ENCODE measurements around the gene ADARB2. TPM values are rescaled to one million over a fixed set of nuclear protein-coding genes. Genes with fewer than 3 reads are reported as not detected.

Gene ADARB2
- total RNA-seq, 1 donor from 2014 or later, result 1.8 TPM

DNA sequence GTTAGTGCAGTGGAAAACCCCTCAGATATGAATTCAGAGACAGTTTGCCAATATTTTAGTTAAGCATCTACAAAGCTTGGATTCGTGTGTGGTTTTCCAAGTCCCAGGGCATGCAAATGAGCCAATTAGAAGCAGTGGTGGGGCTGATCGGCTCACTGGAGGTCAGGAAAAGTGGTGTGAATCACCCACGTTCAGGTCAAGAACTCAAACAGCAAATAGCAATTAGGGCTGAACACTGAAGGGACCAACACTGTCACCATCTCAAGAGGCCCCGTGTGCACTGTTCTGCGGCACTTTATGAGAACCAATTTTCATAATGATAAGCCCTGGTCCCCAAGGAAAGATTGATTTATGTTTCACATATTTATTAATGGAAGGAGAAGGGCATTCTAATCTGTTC is 68.9 kb downstream of the ADARB2 start:
- peaks cover 18% of the 10 kb centered on the region for H3K4me1 Mint-ChIP-seq
- H3K4me3 Mint-ChIP-seq, result no peak overlapping the region
- H3K36me3 Mint-ChIP-seq (ENCODE audit: low read depth), result no peaks in the 10 kb centered on the region
- TF ChIP-seq, protein P1, sequence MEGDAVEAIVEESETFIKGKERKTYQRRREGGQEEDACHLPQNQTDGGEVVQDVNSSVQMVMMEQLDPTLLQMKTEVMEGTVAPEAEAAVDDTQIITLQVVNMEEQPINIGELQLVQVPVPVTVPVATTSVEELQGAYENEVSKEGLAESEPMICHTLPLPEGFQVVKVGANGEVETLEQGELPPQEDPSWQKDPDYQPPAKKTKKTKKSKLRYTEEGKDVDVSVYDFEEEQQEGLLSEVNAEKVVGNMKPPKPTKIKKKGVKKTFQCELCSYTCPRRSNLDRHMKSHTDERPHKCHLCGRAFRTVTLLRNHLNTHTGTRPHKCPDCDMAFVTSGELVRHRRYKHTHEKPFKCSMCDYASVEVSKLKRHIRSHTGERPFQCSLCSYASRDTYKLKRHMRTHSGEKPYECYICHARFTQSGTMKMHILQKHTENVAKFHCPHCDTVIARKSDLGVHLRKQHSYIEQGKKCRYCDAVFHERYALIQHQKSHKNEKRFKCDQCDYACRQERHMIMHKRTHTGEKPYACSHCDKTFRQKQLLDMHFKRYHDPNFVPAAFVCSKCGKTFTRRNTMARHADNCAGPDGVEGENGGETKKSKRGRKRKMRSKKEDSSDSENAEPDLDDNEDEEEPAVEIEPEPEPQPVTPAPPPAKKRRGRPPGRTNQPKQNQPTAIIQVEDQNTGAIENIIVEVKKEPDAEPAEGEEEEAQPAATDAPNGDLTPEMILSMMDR (conservative IDR thresholded peaks at IDR 0.05), result no peak
- H3K27me3 Mint-ChIP-seq (ENCODE audit: low read depth), result no peaks in the 10 kb centered on the region
- DNase-seq (ENCODE audit: low read depth, low spot score), result no peak
- H3K27ac Mint-ChIP-seq (ENCODE audit: unreplicated experiment), result no peak overlapping the region
- H3K9me3 Mint-ChIP-seq, result no peaks in the 10 kb centered on the region

DNA sequence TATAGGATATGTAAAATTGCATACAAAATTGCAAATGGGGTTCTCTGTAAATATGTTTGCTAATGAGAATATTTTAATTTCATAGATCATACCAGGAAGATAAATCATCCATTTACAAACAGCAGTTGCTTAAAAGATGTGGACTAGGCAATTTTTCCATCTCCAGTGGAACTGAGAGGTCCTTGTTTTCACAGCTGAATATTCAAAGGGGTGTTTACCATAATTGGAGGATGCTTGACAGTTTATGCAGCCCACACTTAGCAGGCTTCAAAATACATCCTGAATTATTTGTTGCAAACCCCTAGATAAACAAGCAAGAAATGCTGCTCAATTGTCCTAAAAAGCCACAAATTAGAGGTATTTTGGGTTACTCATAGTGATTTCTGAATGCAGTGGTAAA is 69.9 kb downstream of the ADARB2 start:
- H3K27ac Mint-ChIP-seq (ENCODE audit: unreplicated experiment), result no peak overlapping the region
- no peaks in the 10 kb centered on the region for H3K27me3 Mint-ChIP-seq (ENCODE audit: low read depth)
- peaks cover 22% of the 10 kb centered on the region for H3K4me1 Mint-ChIP-seq
- H3K36me3 Mint-ChIP-seq (ENCODE audit: low read depth), result no peaks in the 10 kb centered on the region
- H3K9me3 Mint-ChIP-seq, result no peaks in the 10 kb centered on the region
- DNase-seq (ENCODE audit: low read depth, low spot score), result no peak
- TF ChIP-seq, protein P1 (conservative IDR thresholded peaks at IDR 0.05), result no peak
- H3K4me3 Mint-ChIP-seq, result no peak overlapping the region

DNA sequence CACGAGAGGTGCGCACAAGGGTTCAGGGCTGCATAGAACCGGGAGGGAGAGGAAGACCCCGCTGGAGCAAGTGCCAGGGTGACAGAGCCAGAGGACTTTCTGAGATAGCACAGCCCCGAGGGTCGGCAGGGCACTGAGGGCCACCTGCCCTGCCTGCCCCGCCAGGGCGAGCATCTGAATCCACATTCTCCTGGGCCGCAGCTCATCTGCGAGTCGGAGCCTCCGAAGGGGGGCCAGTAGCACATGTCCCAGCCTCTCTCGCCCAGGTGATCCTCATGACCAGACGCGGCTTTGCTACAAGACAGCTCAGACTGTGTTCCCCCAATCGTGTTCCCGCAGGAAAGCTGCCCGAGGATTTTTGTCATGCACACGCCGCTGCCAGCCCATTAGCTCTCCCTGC is 71.2 kb downstream of the ADARB2 start:
- Mint-ChIP-seq H3K27me3 (ENCODE audit: low read depth) (no peaks in the 10 kb centered on the region), H3K9me3 (no peaks in the 10 kb centered on the region), H3K27ac (ENCODE audit: unreplicated experiment) (no peak overlapping the region), H3K4me3 (no peak overlapping the region), H3K36me3 (ENCODE audit: low read depth) (no peaks in the 10 kb centered on the region), H3K4me1 (peaks cover 28% of the 10 kb centered on the region)
- TF ChIP-seq, protein P1 (conservative IDR thresholded peaks at IDR 0.05), result no peak
- no peak for DNase-seq (ENCODE audit: low read depth, low spot score)

DNA sequence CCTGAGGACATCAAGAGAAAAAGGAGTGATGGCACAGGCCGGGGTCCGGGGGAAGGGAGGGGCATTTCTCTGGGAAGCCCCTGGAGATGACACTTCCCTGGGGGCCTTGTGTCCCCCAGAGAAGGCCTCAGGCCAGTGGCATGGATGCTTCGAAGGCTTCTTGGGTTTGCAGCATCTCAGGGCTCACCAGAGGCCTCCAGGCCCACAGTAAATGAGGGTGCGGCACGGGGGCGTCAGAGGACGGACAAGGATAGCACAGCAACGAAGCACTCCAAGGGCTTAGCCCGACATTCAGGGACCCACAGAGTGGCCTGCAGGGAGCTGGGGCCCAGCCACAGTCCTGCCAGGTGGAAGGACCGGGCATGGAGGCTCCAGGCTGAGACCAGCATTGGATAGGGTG is 71.6 kb downstream of the ADARB2 start:
- Mint-ChIP-seq H3K4me3 (no peak overlapping the region), H3K4me1 (peaks cover 32% of the 10 kb centered on the region), H3K9me3 (no peaks in the 10 kb centered on the region)

DNA sequence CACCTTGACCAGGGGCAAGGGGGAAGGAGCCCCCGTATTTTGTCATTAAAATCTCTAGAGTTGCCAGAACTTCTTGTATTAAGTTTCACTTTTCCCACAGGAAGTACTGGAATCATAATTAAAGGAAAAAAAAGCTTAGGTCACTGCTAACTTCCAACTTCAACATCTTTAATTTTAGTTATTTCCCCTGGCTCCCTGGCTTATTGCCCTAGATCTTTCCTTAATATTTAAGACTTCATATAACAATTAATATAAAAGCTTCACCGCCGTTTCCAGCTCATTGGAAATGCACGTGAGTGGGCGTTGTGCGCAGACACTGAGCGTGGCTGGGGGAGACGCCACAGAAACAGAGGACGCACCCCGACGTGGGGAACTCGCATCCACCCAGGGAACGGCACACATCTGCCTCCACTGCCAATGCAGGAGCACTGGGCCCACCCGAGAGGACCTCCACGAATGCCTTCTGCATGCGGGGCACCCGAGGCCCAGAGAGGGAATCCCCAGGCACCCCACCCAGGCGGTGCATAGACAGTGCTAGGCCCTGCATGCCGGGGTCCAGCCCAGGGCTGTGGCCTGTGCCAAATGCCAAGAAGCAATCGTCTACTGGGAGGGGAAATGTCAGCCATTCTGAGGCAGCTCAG is 72.2 kb downstream of the ADARB2 start:
- DNase-seq (ENCODE audit: low read depth, low spot score), result no peak
- Mint-ChIP-seq H3K4me1 (peaks cover 34% of the 10 kb centered on the region), H3K9me3 (no peaks in the 10 kb centered on the region), H3K27ac (ENCODE audit: unreplicated experiment) (no peak overlapping the region), H3K27me3 (ENCODE audit: low read depth) (no peaks in the 10 kb centered on the region), H3K36me3 (ENCODE audit: low read depth) (no peaks in the 10 kb centered on the region), H3K4me3 (no peak overlapping the region)
- TF ChIP-seq, protein P1 (conservative IDR thresholded peaks at IDR 0.05), result no peak

More for the DNA sequence above, 71.6 kb downstream of the ADARB2 start:
- Mint-ChIP-seq H3K27ac (ENCODE audit: unreplicated experiment) (no peak overlapping the region), H3K36me3 (ENCODE audit: low read depth) (no peaks in the 10 kb centered on the region), H3K27me3 (ENCODE audit: low read depth) (no peaks in the 10 kb centered on the region)
- TF ChIP-seq, protein P1 (conservative IDR thresholded peaks at IDR 0.05), result no peak
- no peak for DNase-seq (ENCODE audit: low read depth, low spot score)
